ENCODE data around the gene RITA1. TPM values are rescaled to one million over a fixed set of nuclear protein-coding genes. Genes with fewer than 3 reads are reported as not detected.

The RITA1 gene
- total and polyA plus RNA-seq, 2 donors from 2014 or later: 14.6 to 31.6 TPM

- H3K9ac ChIP-seq (ENCODE audit: low read length in 3 of 3): no peak overlapping the region
- peaks cover 0 to 4% (median 0%) of the 10 kb centered on the region in 3 donors for H3K9me3 ChIP-seq (ENCODE audit: control insufficient read depth in 2 of 3, insufficient read depth in 1 of 3, low read length in 3 of 3)
- TF ChIP-seq, protein P1, sequence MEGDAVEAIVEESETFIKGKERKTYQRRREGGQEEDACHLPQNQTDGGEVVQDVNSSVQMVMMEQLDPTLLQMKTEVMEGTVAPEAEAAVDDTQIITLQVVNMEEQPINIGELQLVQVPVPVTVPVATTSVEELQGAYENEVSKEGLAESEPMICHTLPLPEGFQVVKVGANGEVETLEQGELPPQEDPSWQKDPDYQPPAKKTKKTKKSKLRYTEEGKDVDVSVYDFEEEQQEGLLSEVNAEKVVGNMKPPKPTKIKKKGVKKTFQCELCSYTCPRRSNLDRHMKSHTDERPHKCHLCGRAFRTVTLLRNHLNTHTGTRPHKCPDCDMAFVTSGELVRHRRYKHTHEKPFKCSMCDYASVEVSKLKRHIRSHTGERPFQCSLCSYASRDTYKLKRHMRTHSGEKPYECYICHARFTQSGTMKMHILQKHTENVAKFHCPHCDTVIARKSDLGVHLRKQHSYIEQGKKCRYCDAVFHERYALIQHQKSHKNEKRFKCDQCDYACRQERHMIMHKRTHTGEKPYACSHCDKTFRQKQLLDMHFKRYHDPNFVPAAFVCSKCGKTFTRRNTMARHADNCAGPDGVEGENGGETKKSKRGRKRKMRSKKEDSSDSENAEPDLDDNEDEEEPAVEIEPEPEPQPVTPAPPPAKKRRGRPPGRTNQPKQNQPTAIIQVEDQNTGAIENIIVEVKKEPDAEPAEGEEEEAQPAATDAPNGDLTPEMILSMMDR (IDR thresholded peaks at IDR 0.05; ENCODE audit: borderline replicate concordance, extremely low read depth, insufficient read depth): no peak
- intact Hi-C loops (cut with DNase I): no loop called here
- DNase-seq: no peak
- H3K4me1 ChIP-seq (ENCODE audit: control insufficient read depth in 2 of 3, insufficient read depth in 2 of 3, low read depth in 1 of 3, low read length in 3 of 3): peaks cover 0 to 6% (median 0%) of the 10 kb centered on the region in 3 donors
- FAIRE-seq: no peak
- no peak overlapping the region for H3K27ac ChIP-seq (ENCODE audit: low read depth in 2 of 2, low read length in 2 of 2)
- H3K36me3 ChIP-seq (ENCODE audit: control insufficient read depth in 2 of 3, insufficient read depth in 3 of 3, low read length in 3 of 3): no peaks in the 10 kb centered on the region
- H3K4me3 ChIP-seq (ENCODE audit: low read length in 3 of 3): no peak overlapping the region
- H3K27me3 ChIP-seq (ENCODE audit: control insufficient read depth, insufficient read depth, low read length): no peaks in the 10 kb centered on the region
These were observed 38.5 kb upstream of the RITA1 start for GRCh38 chr12:113146999-113147398.

- intact Hi-C loops (cut with DNase I): no loop called here
- FAIRE-seq (no peak), DNase-seq (peak; percentile 94 to 98 (median 96))
- H3K27ac ChIP-seq (ENCODE audit: low read depth in 2 of 2, low read length in 2 of 2): peak within 1 kb of the TSS in 1 of 2 donors; percentile 4
- no peaks in the 10 kb centered on the region for H3K36me3 ChIP-seq (ENCODE audit: control insufficient read depth in 2 of 3, insufficient read depth in 3 of 3, low read length in 3 of 3)
- H3K27me3 ChIP-seq (ENCODE audit: control insufficient read depth, insufficient read depth, low read length): peaks cover 2% of the 10 kb centered on the region
- H3K9ac ChIP-seq (ENCODE audit: low read length in 3 of 3): no peak within 1 kb of the TSS
- peaks cover 0 to 7% (median 0%) of the 10 kb centered on the region in 3 donors for H3K4me1 ChIP-seq (ENCODE audit: control insufficient read depth in 2 of 3, insufficient read depth in 2 of 3, low read depth in 1 of 3, low read length in 3 of 3)
- peaks cover 0 to 4% (median 0%) of the 10 kb centered on the region in 3 donors for H3K9me3 ChIP-seq (ENCODE audit: control insufficient read depth in 2 of 3, insufficient read depth in 1 of 3, low read length in 3 of 3)
- H3K4me3 ChIP-seq (ENCODE audit: low read length in 3 of 3): no peak within 1 kb of the TSS
- TF ChIP-seq, protein P1 (IDR thresholded peaks at IDR 0.05; ENCODE audit: borderline replicate concordance, extremely low read depth, insufficient read depth): no peak
These were observed 36.0 kb upstream of the RITA1 start, which contains the start of gene CFAP73 for GRCh38 chr12:113149361-113150150. TSS of gene CFAP73 (plus strand) at chr12:113149724. CDS start at chr12:113149858, 134 bp downstream.

DNA sequence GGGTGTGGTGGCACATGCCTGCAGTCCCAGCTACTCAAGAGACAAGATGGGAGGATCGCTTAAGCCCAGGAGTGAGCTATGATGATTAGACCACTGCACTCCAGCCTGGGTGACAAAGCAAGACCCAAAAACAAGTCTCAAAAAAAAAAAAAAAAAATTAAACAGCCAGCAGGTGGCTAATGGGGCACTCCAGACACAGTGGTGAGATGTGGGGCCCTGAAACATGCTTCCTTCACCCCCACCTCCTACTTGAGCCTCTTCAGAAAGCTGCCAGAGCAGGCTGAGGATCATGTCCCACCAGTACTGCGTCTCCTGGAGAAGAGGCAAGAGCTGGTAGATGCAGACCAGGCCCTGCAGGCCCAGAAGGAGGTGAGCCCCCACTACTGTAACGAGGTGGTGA, 33.9 kb upstream of the RITA1 start:
- Histone ChIP-seq H3K9me3 (ENCODE audit: control insufficient read depth in 2 of 3, insufficient read depth in 1 of 3, low read length in 3 of 3) (peaks cover 0 to 4% (median 0%) of the 10 kb centered on the region in 3 donors), H3K27me3 (ENCODE audit: control insufficient read depth, insufficient read depth, low read length) (peaks cover 2% of the 10 kb centered on the region), H3K27ac (ENCODE audit: low read depth in 2 of 2, low read length in 2 of 2) (no peak overlapping the region), H3K9ac (ENCODE audit: low read length in 3 of 3) (no peak overlapping the region), H3K4me1 (ENCODE audit: control insufficient read depth in 2 of 3, insufficient read depth in 2 of 3, low read depth in 1 of 3, low read length in 3 of 3) (peaks cover 0 to 7% (median 0%) of the 10 kb centered on the region in 3 donors), H3K36me3 (ENCODE audit: control insufficient read depth in 2 of 3, insufficient read depth in 3 of 3, low read length in 3 of 3) (no peaks in the 10 kb centered on the region), H3K4me3 (ENCODE audit: low read length in 3 of 3) (no peak overlapping the region)
- no peak for FAIRE-seq
- intact Hi-C loops (cut with DNase I): no loop called here
- TF ChIP-seq, protein P1 (IDR thresholded peaks at IDR 0.05; ENCODE audit: borderline replicate concordance, extremely low read depth, insufficient read depth): no peak
- DNase-seq: no peak

Data from kidney (tissue), 14 donors.